ENCODE data around the gene MLKL.
A peak's percentile ranks its signal among the peaks of the same experiment; 100 is the strongest.
"Not testable (repeated sequence)": the region's sequence is repeated elsewhere in the genome, so short reads cannot be mapped to it uniquely, and the experiment has no call there.

MLKL gene

DNA sequence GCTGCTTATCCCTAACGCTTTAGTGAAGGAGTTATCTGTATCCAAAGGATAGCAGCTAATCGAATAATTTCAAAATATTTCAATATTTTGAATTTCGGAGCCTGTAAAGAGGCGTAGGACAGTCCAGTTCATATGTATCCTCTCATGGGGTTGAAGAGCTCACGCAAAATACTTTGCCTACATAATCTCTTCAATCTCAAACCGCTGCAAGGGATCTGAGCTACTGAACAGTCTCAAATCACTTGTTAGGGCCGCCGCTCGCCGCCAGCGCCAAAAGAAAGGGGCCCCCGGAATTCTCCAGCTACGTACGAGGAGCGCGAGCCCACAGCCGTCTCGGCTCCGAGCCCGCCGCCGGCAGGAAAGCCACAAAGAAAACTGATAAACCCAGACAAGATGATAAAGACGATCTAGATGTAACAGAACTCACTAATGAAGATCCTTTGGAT lies 33.4 kb downstream of the MLKL start:
- Mint-ChIP-seq H3K9me3 (no peaks in the 10 kb centered on the region), H3K27me3 (no peaks in the 10 kb centered on the region), H3K4me1 (ENCODE audit: low read depth in 2 of 2) (peaks cover 26 to 31% of the 10 kb centered on the region in 2 donors), H3K27ac (peak overlapping the region; percentile 93 to 95), H3K4me3 (peak overlapping the region; percentile 84 to 93), H3K36me3 (ENCODE audit: insufficient read depth) (peaks cover 38% of the 10 kb centered on the region)
- no peak for ATAC-seq (replicated peaks)
- DNase-seq, result peak; percentile 5 to 18 (median 5)

DNA sequence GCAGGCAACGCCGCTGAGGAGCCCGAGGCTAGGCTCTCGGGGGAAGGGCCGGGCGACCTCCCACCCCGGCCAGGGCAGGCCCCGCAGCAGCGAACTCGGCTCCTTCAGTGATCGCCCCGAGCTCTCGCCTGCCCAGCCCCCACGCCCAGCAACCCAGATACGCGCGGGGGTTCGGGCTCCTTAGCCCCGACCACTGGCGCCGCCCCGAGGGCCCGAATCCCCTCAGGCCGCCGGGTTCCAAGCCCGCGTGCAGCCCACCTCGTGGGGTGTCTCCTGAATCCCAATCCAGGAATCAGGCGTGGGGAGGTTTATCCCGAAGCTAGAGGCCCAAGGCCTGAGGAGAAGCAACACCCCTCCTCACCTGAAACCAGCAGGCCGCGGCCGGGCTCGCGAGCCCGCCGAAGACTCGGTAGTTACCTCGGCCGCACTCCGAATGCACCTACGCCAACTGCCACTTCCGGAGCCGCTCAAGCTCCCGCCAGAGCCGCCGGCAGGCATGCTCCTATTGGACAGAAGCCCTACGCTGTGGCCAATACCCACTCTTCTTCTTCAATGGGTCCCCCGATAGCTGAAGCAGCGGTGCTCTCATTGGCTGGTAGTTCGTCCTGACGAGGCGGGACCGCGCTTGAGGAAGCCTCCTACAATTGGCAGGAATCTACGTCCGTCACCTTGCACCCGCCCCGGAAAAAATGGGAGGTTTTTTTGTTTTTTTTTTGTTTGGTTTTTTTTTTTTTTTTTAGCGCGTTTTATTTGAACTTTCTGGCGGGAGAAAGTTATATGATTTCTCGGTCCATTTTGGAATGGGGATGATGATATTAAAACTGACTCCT lies 34.0 kb downstream of the MLKL start, which contains the start of gene RFWD3:
Gene RFWD3 (minus strand): TSS at position 453 of the 830 bp plus-strand sequence. CDS start 5,428 bp downstream, outside the sequence.
- Mint-ChIP-seq H3K36me3 (ENCODE audit: insufficient read depth) (peaks cover 35% of the 10 kb centered on the region), H3K9me3 (no peaks in the 10 kb centered on the region), H3K27me3 (no peaks in the 10 kb centered on the region), H3K4me1 (ENCODE audit: low read depth in 2 of 2) (peaks cover 26 to 37% of the 10 kb centered on the region in 2 donors), H3K27ac (peak within 1 kb of the TSS; percentile 93 to 95), H3K4me3 (peak within 1 kb of the TSS; percentile 84 to 93)
- DNase-seq (peak; percentile 94 to 96 (median 94)), ATAC-seq (replicated peaks) (peak; percentile 99)

- DNase-seq (no peak), ATAC-seq (replicated peaks) (no peak)
- H3K27me3 Mint-ChIP-seq, result no peaks in the 10 kb centered on the region
- H3K27ac Mint-ChIP-seq, result peak overlapping the region; percentile 93 to 95
- peaks cover 39% of the 10 kb centered on the region for H3K36me3 Mint-ChIP-seq (ENCODE audit: insufficient read depth)
- H3K4me1 Mint-ChIP-seq (ENCODE audit: low read depth in 2 of 2), result peaks cover 28 to 39% of the 10 kb centered on the region in 2 donors
- H3K9me3 Mint-ChIP-seq, result no peaks in the 10 kb centered on the region
- peak overlapping the region; percentile 84 to 93 for H3K4me3 Mint-ChIP-seq
Measured at GRCh38 chr16:74666010-74666421, 34.6 kb downstream of the MLKL start.

DNA sequence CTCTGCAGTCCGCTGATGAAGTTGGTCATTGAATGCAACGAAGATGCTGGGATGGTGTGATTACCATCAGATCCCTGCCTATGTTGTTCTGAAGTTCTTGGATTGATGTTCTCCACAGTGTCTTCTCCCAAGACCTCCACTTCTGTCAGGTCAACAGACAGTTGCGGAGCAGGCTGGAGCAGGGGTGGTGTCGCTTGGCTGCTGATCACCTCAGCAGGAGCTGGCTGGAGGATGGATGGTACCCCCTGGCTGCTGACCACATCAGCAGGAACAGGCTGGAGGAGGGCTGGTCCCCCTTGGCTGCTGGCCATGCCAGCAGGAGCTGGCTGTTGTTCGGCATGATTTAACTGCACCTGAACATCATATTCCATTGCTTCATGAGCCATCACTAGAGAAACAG lies 39.6 kb downstream of the MLKL start:
- DNase-seq, result no peak
- no peak overlapping the region for H3K4me3 Mint-ChIP-seq
- no peak for ATAC-seq (replicated peaks)
- no peak overlapping the region for H3K27ac Mint-ChIP-seq
- H3K9me3 Mint-ChIP-seq, result no peaks in the 10 kb centered on the region
- H3K36me3 Mint-ChIP-seq (ENCODE audit: insufficient read depth), result peaks cover 71% of the 10 kb centered on the region
- H3K27me3 Mint-ChIP-seq, result no peaks in the 10 kb centered on the region
- H3K4me1 Mint-ChIP-seq (ENCODE audit: low read depth in 2 of 2), result peaks cover 45 to 75% of the 10 kb centered on the region in 2 donors

DNA sequence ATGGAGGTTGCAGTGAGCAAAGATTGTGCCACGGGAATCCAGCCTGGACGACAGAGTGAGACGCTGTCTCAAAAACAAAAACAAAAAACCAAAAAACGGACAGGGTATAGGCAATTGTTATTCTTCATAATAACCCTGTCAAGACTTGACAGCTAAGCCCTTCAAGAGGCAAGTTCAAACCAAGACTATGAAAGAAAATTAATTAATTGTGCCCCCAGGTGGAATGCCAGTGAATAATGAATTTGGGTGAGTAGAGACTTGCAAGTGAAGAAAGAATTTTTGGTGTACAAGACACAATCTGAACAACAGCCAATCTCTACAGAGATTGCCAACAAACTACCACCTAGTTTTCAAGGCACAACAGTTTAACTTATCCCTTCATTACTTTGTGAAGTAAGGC lies 40.3 kb downstream of the MLKL start:
- no peak overlapping the region for H3K4me3 Mint-ChIP-seq
- H3K9me3 Mint-ChIP-seq, result no peaks in the 10 kb centered on the region
- ATAC-seq (replicated peaks), result no peak
- H3K27ac Mint-ChIP-seq, result no peak overlapping the region
- DNase-seq, result no peak
- H3K4me1 Mint-ChIP-seq (ENCODE audit: low read depth in 2 of 2), result peaks cover 48 to 81% of the 10 kb centered on the region in 2 donors
- H3K36me3 Mint-ChIP-seq (ENCODE audit: insufficient read depth), result peaks cover 77% of the 10 kb centered on the region
- no peaks in the 10 kb centered on the region for H3K27me3 Mint-ChIP-seq

DNA sequence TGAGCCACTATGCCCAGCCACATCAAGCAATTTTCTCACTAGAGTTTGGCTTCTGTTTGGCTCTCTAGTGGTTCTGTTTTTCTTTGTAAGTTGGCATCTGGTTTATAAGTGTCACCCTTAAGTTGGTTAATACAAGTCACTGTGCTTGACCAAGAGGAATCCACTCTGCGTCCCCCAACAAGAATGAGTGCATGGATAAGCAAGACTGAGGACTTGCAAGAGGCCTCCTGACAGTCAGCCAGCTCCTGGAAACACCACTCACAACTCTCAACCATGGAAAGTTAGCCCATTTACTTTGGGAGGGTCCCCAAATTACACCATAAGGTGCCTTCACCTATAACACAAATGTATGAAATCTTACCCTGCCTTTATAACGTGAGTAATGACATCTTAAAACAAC lies 41.6 kb downstream of the MLKL start:
- no peaks in the 10 kb centered on the region for H3K9me3 Mint-ChIP-seq
- H3K27ac Mint-ChIP-seq, result peak overlapping the region; percentile 78 to 82

DNA sequence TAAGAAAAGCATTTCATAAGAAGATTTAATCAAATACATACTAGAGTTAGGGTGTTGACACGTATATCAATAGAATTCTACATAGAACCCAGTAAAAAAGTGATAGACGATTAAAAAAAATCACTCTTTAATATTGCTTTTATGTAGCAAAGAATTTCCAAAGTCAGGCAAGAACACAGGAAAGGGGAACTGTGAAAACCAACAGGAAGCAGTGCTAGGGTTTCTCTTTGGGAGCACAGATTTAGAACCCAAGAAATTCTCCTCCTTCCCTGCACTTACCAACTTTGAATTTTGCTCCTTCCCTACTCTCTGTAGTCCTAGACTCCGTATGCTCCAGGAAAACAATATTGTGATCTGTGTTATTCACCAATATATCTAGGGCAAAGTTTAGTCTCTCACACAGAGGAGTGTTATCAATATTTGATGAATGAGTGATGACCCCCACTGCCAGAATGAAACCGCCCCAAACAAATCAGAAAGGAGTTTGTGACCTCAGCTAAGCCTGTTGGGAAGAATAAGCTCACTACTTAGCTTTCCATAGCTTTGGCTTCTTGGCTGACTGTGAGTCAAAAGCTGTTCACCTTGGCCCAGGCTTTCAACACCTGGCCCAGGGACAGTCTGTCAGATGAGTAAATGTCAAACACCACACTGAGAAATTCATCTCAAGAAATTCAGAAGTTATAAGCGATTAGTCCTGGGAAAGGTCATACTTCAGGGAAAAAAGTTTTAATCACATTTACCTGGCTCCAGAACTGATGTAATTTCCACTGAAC lies 42.6 kb downstream of the MLKL start:
- peak overlapping the region in 1 of 2 donors; percentile 42 for H3K4me3 Mint-ChIP-seq
- ATAC-seq (replicated peaks), result no peak
- peaks cover 66% of the 10 kb centered on the region for H3K36me3 Mint-ChIP-seq (ENCODE audit: insufficient read depth)
- no peaks in the 10 kb centered on the region for H3K9me3 Mint-ChIP-seq
- H3K27ac Mint-ChIP-seq, result peak overlapping the region; percentile 78 to 82
- peaks cover 43 to 77% of the 10 kb centered on the region in 2 donors for H3K4me1 Mint-ChIP-seq (ENCODE audit: low read depth in 2 of 2)
- no peak for DNase-seq
- H3K27me3 Mint-ChIP-seq, result no peaks in the 10 kb centered on the region

More for the DNA sequence above, 41.6 kb downstream of the MLKL start:
- Mint-ChIP-seq H3K27me3 (no peaks in the 10 kb centered on the region), H3K4me1 (ENCODE audit: low read depth in 2 of 2) (peaks cover 46 to 78% of the 10 kb centered on the region in 2 donors), H3K36me3 (ENCODE audit: insufficient read depth) (peaks cover 67% of the 10 kb centered on the region), H3K4me3 (peak overlapping the region; percentile 42 to 43)
- ATAC-seq (replicated peaks) (no peak), DNase-seq (no peak)

- H3K9me3 Mint-ChIP-seq, result no peaks in the 10 kb centered on the region
- DNase-seq (no peak), ATAC-seq (replicated peaks) (no peak)
- peaks cover 64% of the 10 kb centered on the region for H3K36me3 Mint-ChIP-seq (ENCODE audit: insufficient read depth)
- peaks cover 36 to 64% of the 10 kb centered on the region in 2 donors for H3K4me1 Mint-ChIP-seq (ENCODE audit: low read depth in 2 of 2)
- peak overlapping the region; percentile 45 to 57 for H3K27ac Mint-ChIP-seq
- H3K4me3 Mint-ChIP-seq, result no peak overlapping the region
- H3K27me3 Mint-ChIP-seq, result no peaks in the 10 kb centered on the region
Measured at GRCh38 chr16:74654536-74655050, 46.1 kb downstream of the MLKL start.

GRCh38 chr16:74652883-74653282 lies 47.8 kb downstream of the MLKL start:
- peaks cover 22 to 48% of the 10 kb centered on the region in 2 donors for H3K4me1 Mint-ChIP-seq (ENCODE audit: low read depth in 2 of 2)
- not testable (repeated sequence) for H3K27me3 Mint-ChIP-seq; DNase-seq; H3K4me3 Mint-ChIP-seq; ATAC-seq (replicated peaks); H3K9me3 Mint-ChIP-seq
- peak overlapping the region; percentile 73 to 87 for H3K27ac Mint-ChIP-seq
- peaks cover 58% of the 10 kb centered on the region for H3K36me3 Mint-ChIP-seq (ENCODE audit: insufficient read depth)

DNA sequence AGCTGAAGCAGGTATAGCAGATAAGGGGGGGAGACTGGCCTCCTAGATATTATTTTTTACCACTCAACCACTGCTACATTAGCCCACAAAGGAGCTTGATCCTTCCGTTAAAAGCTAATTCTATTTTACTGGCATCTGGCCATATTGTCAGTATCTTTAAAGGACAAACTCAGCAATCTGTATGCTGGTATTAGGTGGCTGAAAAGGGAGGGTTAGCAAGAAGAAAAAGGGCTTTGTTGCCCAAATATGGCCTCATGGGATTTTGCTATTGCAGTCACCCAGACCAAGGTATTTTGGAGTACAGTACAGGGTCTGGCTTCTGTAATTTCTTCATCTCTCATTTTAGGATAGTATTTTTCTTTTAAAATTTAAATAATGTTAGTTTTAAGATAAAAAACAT lies 48.4 kb downstream of the MLKL start:
- Mint-ChIP-seq H3K9me3 (no peaks in the 10 kb centered on the region), H3K4me3 (no peak overlapping the region), H3K27ac (peak overlapping the region; percentile 55 to 87), H3K36me3 (ENCODE audit: insufficient read depth) (peaks cover 59% of the 10 kb centered on the region), H3K4me1 (ENCODE audit: low read depth in 2 of 2) (peaks cover 22 to 44% of the 10 kb centered on the region in 2 donors), H3K27me3 (no peaks in the 10 kb centered on the region)
- ATAC-seq (replicated peaks) (no peak), DNase-seq (no peak)

- Mint-ChIP-seq H3K4me1 (ENCODE audit: low read depth in 2 of 2) (peaks cover 19 to 40% of the 10 kb centered on the region in 2 donors), H3K9me3 (no peaks in the 10 kb centered on the region)
Measured at GRCh38 chr16:74651841-74652240, 48.8 kb downstream of the MLKL start.

GRCh38 chr16:74650966-74651567 lies 49.6 kb downstream of the MLKL start:
- ATAC-seq (replicated peaks) (no peak), DNase-seq (no peak)
- H3K9me3 Mint-ChIP-seq, result no peaks in the 10 kb centered on the region
- peak overlapping the region; percentile 55 to 87 for H3K27ac Mint-ChIP-seq
- no peak overlapping the region for H3K4me3 Mint-ChIP-seq
- peaks cover 59% of the 10 kb centered on the region for H3K36me3 Mint-ChIP-seq (ENCODE audit: insufficient read depth)
- H3K4me1 Mint-ChIP-seq (ENCODE audit: low read depth in 2 of 2), result peaks cover 18 to 36% of the 10 kb centered on the region in 2 donors
- H3K27me3 Mint-ChIP-seq, result no peaks in the 10 kb centered on the region

More at GRCh38 chr16:74651841-74652240, 48.8 kb downstream of the MLKL start:
- DNase-seq (no peak), ATAC-seq (replicated peaks) (no peak)
- Mint-ChIP-seq H3K36me3 (ENCODE audit: insufficient read depth) (peaks cover 59% of the 10 kb centered on the region), H3K4me3 (no peak overlapping the region), H3K27ac (peak overlapping the region; percentile 55 to 87), H3K27me3 (no peaks in the 10 kb centered on the region)

Data from effector memory CD8-positive, alpha-beta T cell (primary cell).